Hematopoietic multipotent progenitor cell treated with erythropoietin and hydrocortisone succinate and interleukin-3 and kit ligand, for 17 days (in vitro differentiated cells): ENCODE results near the gene GPRIN2.
"Not testable (repeated sequence)": the region's sequence is repeated elsewhere in the genome, so short reads cannot be mapped to it uniquely, and the experiment has no call there.

Experiments used
- DNase-seq: peaks from one replicate; pipeline ENCODE4 v3.0.0-alpha.2; 2015; ENCODE audit warnings: low spot score

The GPRIN2 gene

DNA sequence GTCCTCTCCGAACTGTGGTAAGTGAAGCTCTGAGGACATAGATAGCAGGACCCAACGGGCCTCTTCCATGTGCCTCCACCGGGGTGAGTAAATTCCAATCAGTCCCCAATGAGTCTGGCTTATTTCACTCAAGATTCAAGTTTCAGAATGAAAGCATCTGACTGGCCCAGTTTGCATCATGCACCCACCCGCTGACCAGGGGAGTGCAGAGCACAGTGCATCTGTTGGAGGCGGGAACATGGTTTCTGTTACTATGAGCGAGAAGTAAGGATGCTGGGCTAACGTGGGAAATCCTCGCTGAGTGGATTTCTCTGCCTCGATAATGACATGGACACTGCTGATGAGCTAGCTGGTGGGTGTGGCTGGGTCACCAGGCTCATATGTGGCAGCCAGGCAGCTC lies 10.7 kb upstream of the GPRIN2 start:
- not testable (repeated sequence) for DNase-seq

DNA sequence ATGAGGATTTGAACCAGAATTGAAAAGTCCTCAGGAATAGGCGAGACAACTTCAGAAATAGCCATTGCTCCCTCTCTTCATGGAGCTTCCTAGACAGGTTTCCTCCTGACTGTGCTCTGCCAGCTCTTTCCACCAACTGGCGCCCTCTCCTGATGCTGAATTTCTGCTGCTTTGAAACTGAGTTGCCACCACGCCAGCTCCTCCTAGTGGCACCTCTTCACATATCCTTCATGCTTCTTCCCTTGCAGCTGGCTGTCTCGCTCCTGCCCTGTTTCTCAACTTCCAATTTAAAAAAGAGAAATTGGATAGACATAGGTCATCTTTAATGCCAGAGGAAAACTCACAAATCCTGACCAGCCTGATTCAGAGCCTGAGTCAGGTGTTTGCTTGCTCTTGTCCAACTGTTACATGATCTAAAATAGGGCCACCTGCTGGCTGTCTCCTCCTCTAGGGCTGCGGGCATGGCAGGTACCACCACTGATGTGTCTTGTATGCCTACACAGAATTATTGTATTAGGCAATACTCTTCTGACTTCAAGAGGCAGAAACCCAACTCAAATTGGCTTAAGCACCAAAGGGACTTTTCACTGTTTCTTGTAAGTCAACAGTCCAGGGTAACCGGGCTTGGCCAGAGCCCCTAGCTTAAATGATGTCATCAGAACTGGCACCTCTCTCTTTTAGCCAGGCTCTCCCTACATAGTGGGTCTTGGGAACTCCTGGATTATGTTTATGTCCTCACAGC lies 9.3 kb upstream of the GPRIN2 start:
- DNase-seq, result not testable (repeated sequence)

DNA sequence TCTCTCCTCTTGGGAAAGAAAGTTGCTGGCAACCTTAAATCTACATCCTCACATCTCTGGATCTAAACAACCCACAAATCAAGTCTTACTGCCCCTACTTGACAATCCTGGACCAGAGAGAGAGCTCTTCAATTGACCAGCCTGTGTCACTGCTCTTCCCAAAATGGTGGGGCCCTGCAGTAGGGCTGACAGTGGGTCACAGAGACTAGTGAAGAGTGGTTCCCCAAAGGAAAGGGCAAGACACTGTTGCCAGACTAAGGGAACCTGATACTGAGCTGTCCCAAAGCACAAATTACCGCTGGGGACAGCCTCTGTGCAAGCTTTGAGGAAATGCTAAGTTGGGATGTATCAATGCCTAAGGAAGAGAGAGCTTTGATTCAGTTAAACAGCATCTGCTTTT lies 4.5 kb upstream of the GPRIN2 start:
- DNase-seq, result no peak

DNA sequence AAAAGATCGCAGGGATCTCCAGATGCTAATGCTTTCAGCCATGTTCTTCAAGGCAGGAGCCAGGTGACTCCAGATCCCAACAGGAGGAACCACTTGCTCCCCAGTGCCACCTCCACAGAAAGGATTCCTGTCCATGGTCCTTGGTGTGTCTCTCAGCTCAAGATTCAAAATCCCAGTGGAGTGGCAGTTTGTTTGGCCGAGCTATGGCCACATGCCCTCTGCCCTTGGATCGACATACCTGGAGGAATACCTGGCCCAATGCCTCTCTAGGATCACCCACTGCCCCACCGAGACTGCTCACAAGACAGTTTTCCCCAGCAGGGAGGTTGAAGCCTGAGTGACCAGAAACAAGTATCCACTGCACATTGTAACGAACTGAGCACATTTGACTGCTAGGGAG lies 3.9 kb upstream of the GPRIN2 start:
- DNase-seq, result no peak

DNA sequence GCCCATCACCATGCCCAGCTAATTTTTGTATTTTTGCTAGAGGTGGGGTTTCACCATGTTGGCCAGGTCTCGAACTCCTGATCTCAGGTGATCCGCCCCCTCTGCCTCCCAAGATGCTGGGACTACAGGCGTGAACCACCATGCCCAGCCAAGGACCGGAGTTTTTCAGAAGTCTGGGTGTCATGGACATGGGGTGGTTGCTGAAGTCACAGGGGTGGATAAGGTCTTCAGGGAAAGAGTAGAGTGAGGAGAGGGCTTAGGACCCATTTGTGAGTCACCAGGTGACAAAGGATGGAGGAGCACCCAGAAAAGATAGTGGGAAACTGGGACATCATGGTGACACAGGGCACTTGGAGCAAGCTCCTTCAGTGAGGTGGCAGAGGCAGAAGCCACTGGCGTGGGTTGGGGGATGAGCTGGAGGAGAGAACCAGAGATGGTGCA lies 2.8 kb upstream of the GPRIN2 start:
- no peak for DNase-seq

DNA sequence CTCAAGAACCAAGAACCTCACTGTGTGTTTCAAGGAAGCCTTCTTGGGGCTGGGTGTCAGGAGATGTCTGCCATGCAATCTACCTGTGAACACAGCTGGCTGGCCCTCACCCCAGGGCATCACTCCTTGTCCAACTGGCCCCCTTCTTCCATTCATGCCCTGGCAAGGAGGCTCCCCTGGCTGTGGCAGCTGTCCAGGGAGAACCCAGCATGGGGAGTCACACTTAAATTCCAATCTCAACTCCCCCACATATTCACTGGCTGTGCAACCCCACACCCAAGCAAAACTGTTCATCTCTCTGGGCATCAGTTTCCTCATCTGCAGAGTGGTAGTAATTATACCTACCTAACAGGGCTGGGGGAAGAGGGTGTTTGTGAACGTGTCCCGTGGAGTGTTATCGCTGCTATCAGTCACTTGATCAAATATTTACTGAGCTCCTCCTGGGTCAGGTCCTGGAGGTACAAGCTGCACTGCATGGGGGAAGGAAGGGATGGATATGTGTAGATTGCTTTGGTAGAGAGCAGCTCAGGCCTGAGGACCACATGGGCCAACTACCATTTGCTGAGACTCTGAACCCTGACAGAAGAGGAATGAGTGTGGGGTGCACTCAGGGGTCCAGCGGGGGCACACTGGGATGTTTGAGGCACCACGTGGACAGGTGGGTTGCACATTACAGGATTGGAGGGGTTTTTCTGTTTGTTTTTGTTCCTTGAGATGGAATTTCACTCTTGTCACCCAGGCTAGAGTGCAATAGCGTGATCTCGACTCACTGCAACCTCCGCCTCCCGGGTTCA lies 2.1 kb upstream of the GPRIN2 start:
- no peak for DNase-seq

DNA sequence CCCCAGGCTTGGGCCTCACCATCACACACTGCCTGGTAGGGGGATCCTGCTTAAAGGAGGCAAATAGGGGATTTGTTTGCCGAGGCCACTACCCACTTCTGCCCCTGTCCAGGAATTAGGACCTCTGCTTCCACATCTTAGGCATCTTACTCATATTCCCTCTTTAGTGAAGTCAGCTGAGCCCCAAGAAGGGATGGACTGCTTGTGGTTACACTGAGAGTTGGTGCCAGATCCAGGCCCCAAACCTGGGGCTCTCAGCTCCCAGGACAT lies 1.6 kb upstream of the GPRIN2 start:
- no peak for DNase-seq

DNA sequence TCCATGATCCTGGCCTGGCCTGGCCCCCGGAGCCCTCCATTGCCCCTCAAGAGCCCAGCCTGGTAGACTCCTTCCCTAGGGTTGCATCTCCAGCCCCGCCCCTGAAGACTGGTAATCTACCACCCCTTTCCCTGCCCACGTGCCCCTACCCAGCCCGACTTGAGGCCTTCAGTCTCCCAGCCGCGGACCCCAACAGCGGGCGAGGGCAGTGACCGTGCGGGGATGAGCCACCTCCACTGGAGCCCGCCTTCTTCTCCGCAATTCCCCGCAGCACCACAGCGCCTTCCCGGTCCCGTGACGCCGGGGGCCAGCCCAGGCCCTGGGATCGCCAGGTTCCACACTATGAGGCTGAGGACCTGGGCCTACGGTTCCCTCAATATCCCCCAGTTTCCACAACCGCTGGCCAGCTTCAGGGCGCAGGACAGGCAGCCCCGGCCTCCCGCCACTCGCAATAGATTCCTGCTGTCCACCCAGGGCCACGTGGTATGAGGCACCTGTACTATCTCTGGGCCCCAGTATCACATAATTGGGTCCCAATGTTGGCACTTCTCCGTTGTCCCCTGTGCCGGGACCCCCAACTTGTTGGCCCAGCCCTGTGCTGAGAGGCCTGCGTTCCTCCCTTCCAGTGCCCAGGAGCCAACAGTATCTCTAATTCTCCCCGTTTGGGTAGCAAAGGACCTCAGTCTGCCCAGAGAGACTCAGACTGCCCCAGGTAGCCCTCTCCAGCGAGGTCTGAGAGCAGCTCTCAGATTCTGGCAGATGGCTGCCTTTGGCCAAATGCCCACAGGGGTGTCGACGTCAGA lies 1.1 kb upstream of the GPRIN2 start:
- DNase-seq, result no peak

DNA sequence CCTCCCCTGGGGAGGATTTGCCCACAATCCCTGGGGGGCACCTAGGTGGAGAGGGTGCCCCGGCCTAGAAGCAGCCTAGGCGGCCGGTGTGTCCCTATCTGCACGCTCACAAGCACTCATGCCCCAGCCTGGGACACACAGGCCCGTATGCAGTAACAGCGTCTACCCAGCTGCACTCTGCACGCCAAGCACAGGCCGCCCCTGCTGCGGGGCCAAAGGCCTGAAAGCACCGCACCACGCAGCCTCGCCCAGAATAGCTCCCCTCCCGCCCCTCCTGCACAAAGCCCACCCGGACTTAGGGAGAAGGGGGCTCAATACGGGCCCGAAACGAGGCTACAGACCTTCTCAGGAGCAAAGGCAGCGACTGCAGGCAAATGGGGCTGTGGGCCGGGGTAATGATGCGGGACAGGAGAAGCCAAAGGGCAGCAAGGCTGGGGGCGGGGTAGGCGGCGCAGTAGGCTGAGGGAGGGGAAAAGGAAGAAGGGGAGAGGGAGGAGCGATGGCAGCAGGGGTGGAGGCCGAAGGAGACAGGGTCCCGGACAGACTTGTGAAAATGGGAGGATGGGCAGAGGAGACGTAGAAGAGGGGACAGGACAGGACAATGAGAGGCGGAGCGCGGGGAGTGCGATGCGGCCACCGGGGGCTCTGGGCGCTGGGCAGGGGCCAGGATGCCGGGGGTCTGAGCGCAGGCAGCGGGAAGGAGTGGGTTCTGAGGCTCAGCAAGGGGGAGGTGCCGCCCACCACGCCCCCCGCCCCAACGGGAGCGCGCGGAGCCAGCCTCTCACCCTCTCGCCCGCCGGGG lies 544 bp downstream of the GPRIN2 start:
- DNase-seq, result no peak

DNA sequence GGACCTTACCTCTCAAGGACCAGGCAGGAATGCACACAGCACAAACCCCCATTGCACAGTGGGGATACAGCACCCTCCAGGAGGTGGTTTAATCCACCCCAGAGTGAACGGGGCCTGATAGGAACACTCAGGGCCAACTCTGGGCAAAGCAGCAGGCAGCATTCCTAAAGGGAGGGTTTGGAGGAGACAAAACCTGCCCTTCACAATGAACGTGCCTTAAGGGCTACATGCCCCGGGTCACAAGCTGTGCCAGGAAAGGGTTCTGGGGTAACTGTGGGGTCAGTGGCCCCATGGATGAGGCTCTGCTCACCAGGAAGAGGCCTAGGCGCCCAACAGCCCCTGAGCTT lies 1.1 kb downstream of the GPRIN2 start:
- no peak for DNase-seq

DNA sequence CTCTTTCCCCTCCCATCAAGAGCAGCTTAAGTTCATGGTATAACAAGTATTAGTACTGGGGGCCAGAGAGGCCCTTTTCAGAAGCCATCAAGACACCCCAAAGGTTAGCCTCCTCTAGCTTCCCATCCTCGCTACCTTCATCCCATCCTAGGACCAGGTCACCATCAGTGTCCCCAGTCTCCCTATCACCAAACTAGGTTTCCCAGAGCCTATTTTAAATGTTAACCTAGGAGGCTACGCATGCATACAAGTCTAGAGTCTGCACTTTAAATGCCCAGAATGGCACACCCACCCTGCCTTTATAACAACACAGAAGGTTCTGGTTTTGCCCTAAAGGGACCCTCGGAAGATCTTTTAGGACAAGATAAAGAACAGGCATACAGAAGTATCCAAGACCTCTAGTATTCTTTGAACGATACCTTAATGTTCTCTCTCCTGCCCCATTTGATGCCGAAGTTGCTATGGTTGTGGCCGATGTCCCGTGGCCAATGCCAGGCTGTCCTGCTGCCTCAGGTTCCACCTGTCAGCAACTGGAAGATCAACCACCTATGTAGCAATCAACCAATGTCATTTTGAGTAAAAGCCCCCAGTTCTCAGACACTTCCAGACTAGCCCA lies 2.2 kb downstream of the GPRIN2 start:
- DNase-seq, result no peak

DNA sequence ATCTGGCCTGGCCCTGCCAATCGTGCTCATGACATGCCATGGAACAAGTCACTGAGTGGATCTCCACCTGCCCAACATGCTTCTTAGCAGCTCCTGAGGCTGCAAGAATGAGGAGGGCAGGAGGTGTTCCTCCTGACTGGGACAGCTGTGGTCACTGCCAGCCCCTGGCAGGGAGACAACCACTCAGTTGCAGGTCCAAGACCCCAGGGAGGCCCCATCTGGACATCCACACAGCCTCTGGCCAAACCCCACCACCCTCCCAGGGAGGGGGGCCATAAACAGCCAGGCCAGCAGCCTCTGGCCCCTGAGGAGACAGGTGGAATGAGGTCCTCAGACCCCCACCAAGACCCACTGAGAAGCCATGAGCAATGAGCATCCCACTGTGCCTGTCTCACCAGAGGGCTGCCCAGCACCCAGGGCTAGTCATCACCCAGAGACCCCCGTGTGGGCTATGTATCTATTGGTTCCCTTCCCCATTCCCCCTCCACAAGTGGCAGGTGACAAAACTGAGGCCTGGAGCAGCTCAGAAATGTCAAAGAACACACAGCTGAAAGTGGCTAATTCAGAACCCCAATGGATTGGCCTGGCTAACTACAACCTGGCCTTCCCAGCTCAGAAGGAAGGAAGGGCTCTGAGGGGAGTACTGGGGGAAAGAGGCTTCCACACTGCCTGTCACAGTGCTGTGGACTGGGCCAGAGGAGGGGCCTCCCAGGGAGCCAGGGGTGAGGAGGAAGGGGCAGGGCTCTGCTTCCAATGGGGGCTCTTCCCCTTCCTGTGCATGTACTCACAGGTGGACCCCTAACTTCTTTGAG lies 3.0 kb downstream of the GPRIN2 start:
- DNase-seq, result no peak

DNA sequence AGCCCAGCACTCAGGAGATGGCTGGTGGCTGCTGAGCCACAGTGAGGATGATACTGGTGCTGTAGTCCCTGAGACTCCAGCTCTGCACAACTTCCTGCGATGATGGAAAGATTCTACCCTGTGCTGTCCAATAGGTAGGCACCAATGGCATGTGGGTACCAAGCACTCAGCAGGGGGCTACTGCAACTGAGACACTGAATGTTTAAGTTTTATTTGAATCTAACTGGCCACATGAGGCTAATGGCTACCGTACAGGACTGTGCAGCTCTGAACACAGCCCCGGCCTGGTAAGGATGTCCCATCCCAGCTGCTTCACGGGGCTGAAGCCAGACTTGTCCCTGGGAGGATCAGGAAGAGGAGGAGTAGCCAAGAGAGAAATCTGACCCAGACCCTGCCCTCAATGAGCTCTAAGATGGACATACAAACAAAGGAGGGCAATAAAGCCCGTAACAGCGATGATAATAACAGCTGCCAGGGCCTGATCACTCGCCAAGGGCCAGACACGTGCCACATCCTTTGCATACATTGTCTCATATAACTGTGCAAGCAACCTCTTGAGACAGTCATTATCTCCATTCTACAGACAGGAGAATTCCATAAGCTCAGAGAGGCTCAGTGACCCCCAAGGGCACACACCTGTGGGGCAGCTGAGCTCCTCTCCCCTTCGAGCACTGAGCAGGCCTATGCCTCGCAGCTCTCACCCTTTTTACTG lies 3.8 kb downstream of the GPRIN2 start:
- DNase-seq, result no peak

DNA sequence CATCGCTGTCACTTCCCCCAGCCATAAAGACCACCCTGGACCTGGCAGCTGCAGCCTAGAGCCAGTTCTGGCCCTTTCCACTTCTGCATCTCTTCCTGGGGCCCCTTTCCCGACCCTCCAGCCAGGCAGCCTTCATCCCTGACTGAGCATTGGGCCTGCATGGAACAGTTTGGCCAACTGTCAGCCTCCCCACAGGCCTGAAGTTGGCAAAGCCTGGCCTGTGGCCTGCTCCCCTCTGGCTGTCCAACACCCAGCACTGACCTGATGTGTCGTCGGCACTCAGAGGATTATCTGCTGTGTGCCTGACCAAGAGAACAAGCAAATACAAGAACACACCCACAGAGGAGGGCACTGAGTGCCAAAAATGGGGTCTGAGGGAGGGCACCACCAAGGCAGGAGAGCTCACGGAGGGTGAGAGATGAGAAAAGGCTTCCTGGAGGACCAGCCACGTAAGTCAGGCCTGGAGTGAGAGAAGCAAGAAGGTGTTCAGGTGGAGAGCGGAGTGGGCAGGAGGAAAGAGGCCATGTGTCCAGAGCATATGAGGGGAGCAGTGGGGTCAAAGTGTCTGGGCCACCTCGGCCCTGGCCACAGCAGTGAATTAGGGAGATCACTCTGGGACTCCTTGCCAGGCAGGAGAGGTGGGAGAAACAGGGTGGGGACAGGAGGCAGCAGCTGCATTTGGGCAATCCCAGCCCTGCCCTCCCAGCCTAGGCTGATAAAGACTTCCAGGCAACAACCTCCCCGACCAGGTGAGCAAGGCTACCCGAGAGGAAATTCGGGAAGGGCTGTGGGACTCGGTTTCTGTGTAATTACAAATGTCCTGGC lies 4.5 kb downstream of the GPRIN2 start:
- DNase-seq, result no peak

DNA sequence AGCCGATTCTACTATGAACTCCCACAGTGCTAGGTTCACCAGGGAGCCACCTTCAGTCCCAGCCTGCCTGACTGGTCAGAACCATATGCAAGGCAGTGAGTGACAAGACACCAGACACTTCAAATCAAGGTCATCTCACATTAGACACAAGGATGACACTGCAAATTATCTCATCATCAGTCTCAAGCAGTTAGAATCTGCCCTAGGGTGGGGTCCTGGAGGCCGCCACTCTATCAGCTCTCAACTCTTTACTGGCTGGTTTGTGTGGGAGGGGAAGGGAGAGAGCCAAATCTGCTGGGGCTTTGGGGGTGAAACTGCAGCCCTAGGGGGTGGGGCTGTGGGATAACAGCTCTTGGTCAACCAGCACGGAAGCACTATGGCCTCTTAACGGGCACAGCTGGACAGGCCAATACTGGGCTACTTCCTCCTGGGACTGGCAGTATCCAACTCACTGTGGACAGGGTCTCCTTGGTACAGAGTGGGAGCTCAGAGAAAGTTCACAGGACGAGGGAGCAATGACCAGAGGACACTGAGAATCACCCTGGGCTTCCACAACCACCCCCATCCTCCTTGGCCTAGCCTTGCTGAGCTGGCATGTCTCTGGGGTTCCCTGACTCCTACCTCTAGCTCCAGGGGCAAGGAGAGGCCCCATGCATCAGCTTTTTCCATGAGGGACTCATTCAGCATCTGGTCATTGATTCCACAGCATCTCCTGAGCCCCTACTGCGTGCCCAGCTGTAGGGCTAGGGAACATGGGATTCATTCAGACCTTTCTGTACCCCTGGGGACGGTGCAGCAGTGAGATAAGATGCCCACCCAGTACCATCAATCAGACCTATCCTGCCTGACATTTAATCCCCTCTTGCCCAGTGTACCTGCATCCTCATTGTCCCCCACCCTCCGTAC lies 5.4 kb downstream of the GPRIN2 start:
- no peak for DNase-seq

DNA sequence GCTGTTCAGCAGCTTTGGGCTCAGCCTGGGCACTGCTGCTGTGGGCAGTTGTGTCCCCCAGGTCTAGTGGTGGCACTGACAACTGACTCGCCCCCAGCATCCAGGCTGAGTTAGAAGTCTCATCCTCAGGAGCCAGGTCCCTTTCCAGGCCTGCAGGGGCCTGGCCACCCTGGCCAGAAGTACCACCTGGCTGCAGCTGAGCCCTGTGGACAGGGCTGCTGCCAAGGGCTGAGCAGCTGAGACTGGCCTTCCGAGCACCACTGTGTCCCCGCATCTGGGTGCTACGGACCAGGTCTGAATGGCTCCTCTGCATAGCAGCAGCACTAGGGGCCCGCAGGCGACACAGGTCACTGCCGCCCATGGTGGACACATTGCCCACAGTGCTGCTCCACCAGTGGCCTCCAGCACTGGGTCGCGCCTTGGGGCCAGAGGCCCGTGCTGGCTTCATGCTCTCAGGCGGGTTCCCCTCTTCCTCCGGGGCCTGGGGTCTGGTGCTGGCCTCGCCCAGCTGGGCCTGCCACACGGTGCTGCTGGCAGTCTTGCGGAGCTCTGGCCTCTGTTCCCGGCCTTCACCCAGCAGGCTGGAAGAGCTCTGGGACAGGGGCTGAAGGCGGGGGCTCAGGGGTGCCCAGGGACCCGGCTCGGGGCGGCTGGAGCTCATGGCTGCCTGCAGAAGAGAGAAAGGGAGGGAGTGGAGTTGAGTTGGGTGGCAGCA lies 6.2 kb downstream of the GPRIN2 start:
- DNase-seq, result no peak

DNA sequence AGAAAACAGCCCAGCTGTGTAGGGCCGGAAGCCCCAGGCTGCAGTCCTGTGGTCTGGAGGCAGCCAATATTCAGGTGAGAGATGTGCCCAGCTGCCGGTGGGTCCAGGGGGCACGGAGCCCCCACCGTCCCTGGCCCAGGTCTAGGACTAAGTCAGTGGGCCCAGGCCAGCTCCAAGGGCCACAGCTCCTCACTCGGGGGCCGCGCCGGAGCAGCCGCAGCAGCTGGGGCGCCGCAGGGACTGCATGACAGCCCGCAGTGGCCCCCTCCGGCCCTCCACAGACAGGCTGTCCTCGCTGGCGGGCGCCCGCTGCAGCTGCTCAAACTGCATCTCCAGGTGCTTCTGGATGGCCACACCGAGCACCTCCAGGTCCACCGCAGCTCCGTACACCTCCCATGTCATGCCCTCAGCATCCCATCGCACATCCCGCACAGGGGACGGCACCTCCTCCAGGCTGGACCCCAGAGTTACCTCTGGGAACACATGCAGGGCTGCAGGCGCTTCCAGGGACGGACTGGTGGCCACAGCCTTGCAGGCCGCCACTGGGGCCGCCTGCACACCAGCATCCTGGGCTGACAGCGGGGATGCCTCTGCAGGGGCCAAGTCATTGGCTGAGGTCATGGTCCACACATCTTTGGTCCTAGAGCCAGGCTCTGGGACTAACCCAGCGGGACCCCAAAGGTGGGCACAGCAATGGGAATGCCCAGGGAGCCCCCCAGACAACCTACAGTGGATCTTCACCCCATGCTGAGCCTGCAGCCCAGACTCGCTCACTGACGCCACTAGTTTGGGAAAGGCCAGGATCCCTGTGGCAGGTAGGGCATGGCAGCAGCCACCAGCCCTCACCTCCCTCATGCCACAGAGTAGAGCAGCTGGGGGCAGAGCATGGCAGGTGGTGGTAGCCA lies 7.0 kb downstream of the GPRIN2 start:
- DNase-seq, result no peak
